Peyer's patch (tissue), 4 donors: Measurements from ENCODE around the gene TAF5L.

ENCODE experiments used
- CTCF ChIP-seq, 6 experiments: fragments of 450-650 bp in 4 of 6; fragments of 200-600 bp in 2 of 6; sonication (generic) in 1 of 6; IDR thresholded peaks; one replicate each; pipeline ENCODE4 v1.5.1; 2017 to 2019; ENCODE audit warnings: antibody characterized with exemption in 6 of 6, mild to moderate bottlenecking in 3 of 6, moderate library complexity in 1 of 6
- POLR2A ChIP-seq, 2 donors: fragments of 450-650 bp; IDR thresholded peaks; one replicate each; pipeline ENCODE4 v1.5.1; 2017; ENCODE audit warnings: antibody characterized with exemption in 2 of 2, mild to moderate bottlenecking in 2 of 2, moderate library complexity in 2 of 2

- TF ChIP-seq POLR2A (IDR thresholded peaks at IDR 0.05) (no peak), CTCF (IDR thresholded peaks at IDR 0.05) (no peak)
Measured at GRCh38 chr1:229590119-229590518, 35.8 kb downstream of the TAF5L start.
